Keratinocyte (primary cell): Measurements from ENCODE around the gene RTP5. TPM values are rescaled to one million over a fixed set of nuclear protein-coding genes. Genes with fewer than 3 reads are reported as not detected.

Experiments used
- DNase-seq: peaks from one replicate; pipeline ENCODE4 v3.0.0-alpha.2; 2011; ENCODE audit warnings: low read depth, missing footprints, low spot score
- FAIRE-seq: peaks from 2 replicates; lab custom pipeline; 2011; peaks lifted over from hg19 to GRCh38; lab: Jason Lieb, UNC
- H2AFZ ChIP-seq: 2 replicates; pipeline ENCODE4 v1.6.0; 2012; ENCODE audit warnings: low read length, control low read depth, inconsistent platforms; ENCODE audit not compliant: control insufficient read depth
- H3K27ac ChIP-seq: 2 replicates; pipeline ENCODE4 v1.5.1; 2011; ENCODE audit warnings: low read length; ENCODE audit not compliant: control insufficient read depth, insufficient read depth
- H3K27me3 ChIP-seq: 3 replicates; pipeline ENCODE4 v1.6.0; 2011; ENCODE audit warnings: low read length; ENCODE audit not compliant: control insufficient read depth, insufficient read depth; ENCODE audit errors: extremely low read depth
- H3K36me3 ChIP-seq, 2 experiments: 2 replicates in 1 of 2; 3 replicates in 1 of 2; pipeline ENCODE4 v1.5.1; 2011; ENCODE audit warnings: low read length in 2 of 2, mild to moderate bottlenecking in 1 of 2; ENCODE audit not compliant: control insufficient read depth in 2 of 2, insufficient read depth in 2 of 2; ENCODE audit errors: extremely low read depth in 1 of 2
- H3K4me1 ChIP-seq: 3 replicates; pipeline ENCODE4 v1.5.1; 2011; ENCODE audit warnings: low read length; ENCODE audit not compliant: control insufficient read depth, insufficient read depth; ENCODE audit errors: extremely low read depth
- H3K4me2 ChIP-seq: 3 replicates; pipeline ENCODE4 v1.6.0; 2011; ENCODE audit warnings: low read depth, low read length; ENCODE audit not compliant: control insufficient read depth, insufficient read depth; ENCODE audit errors: extremely low read depth
- H3K4me3 ChIP-seq, 3 experiments: fragments of 200-600 bp in 1 of 3; sonication (generic) in 1 of 3; 2 replicates in 2 of 3; 3 replicates in 1 of 3; pipeline ENCODE4 v1.5.1; 2011 to 2016; ENCODE audit warnings: low read length in 3 of 3, mild to moderate bottlenecking in 3 of 3, control low read depth in 2 of 3, inconsistent platforms in 1 of 3, low read depth in 1 of 3, mixed read lengths in 1 of 3, mixed run types in 1 of 3, moderate library complexity in 1 of 3; ENCODE audit not compliant: control insufficient read depth in 2 of 3, insufficient read depth in 2 of 3; ENCODE audit errors: extremely low read depth in 1 of 3
- H3K79me2 ChIP-seq: 2 replicates; pipeline ENCODE4 v1.6.0; 2012; ENCODE audit warnings: low read length; ENCODE audit not compliant: control insufficient read depth, insufficient read depth
- H3K9ac ChIP-seq: 3 replicates; pipeline ENCODE4 v1.6.0; 2011; ENCODE audit warnings: low read length; ENCODE audit not compliant: control insufficient read depth, insufficient read depth; ENCODE audit errors: extremely low read depth
- H3K9me1 ChIP-seq: 3 replicates; pipeline ENCODE4 v1.6.0; 2011; ENCODE audit warnings: low read length; ENCODE audit not compliant: control insufficient read depth, insufficient read depth; ENCODE audit errors: extremely low read depth
- H3K9me3 ChIP-seq: 2 replicates; pipeline ENCODE4 v1.5.1; 2012; ENCODE audit warnings: low read depth, low read length; ENCODE audit not compliant: control insufficient read depth
- H4K20me1 ChIP-seq: 3 replicates; pipeline ENCODE4 v1.6.0; 2011; ENCODE audit warnings: low read length; ENCODE audit not compliant: control insufficient read depth, insufficient read depth; ENCODE audit errors: extremely low read depth
- CTCF ChIP-seq, 3 experiments: IDR thresholded peaks in 1 of 3; conservative IDR thresholded peaks in 1 of 3; optimal IDR thresholded peaks in 1 of 3; 2 replicates in 2 of 3; 3 replicates in 1 of 3; pipeline versions ENCODE3 to v1.5.1; 2011; ENCODE audit warnings: low read length in 3 of 3, mild to moderate bottlenecking in 3 of 3, moderate library complexity in 2 of 3, control low read depth in 1 of 3, inconsistent platforms in 1 of 3; ENCODE audit not compliant: insufficient read depth in 2 of 3; ENCODE audit errors: extremely low read depth in 1 of 3
- EZH2 ChIP-seq: IDR thresholded peaks from one replicate; pipeline ENCODE4 v1.6.1; 2012; ENCODE audit warnings: inconsistent platforms, mild to moderate bottlenecking, low read length, moderate library complexity
- dilution Hi-C: fragments of 300-500 bp; cut with MboI; formaldehyde crosslinking; loops from one replicate; pipeline ENCODE4 v1.7.0; 2020; ENCODE audit warnings: low sequenced_read_pairs; ENCODE audit not compliant: extremely low pct_ligation_motif_present
- polyA plus RNA-seq, 5 experiments: library from polyadenylated mRNA; depleted of rRNA in 3 of 5; stranded (reverse) in 3 of 5; stranded (forward) in 1 of 5; unstranded in 1 of 5; fragments of >200 nt; gene quantifications; 1 replicate in 1 of 5; 2 replicates in 3 of 5; 3 replicates in 1 of 5; pipeline versions ENCODE4 v1.2.1 to v1.2.3, GENCODE V29; 2011 to 2012; ENCODE audit warnings: missing spikeins in 2 of 5, low read depth in 1 of 5, low replicate concordance in 1 of 5

Gene RTP5
- polyA plus RNA-seq, 1 donor (not counting 4 experiments of a cell fraction or from before 2014, with no cell fraction given), result not detected

GRCh38 chr2:241852981-241853631, 16.4 kb upstream of the RTP5 start:
- H3K4me3 ChIP-seq, result no peak overlapping the region
- H4K20me1 ChIP-seq, result no peaks in the 10 kb centered on the region
- no peaks in the 10 kb centered on the region for H3K36me3 ChIP-seq
- FAIRE-seq, result no peak
- H3K9me3 ChIP-seq, result no peaks in the 10 kb centered on the region
- dilution Hi-C loops, result no loop called here
- H3K9me1 ChIP-seq, result no peaks in the 10 kb centered on the region
- no peak overlapping the region for H3K27ac ChIP-seq
- no peaks in the 10 kb centered on the region for H3K4me1 ChIP-seq
- no peaks in the 10 kb centered on the region for H3K79me2 ChIP-seq
- TF ChIP-seq CTCF (optimal IDR thresholded peaks at IDR 0.05 in 1 of 3, IDR thresholded peaks at IDR 0.05 in 1 of 3, conservative IDR thresholded peaks at IDR 0.05 in 1 of 3; ENCODE audit: extremely low read depth in 1 of 3, insufficient read depth in 2 of 3, low read length in 3 of 3), result no peak
- no peak for TF ChIP-seq EZH2
- DNase-seq, result no peak
- H3K27me3 ChIP-seq, result peaks cover 8% of the 10 kb centered on the region
- H3K4me2 ChIP-seq, result no peak overlapping the region
- H2AFZ ChIP-seq, result no peak overlapping the region
- H3K9ac ChIP-seq, result no peak overlapping the region

GRCh38 chr2:241853651-241854341, 15.7 kb upstream of the RTP5 start:
- H3K79me2 ChIP-seq, result no peaks in the 10 kb centered on the region
- H3K9me3 ChIP-seq, result no peaks in the 10 kb centered on the region
- H4K20me1 ChIP-seq, result no peaks in the 10 kb centered on the region
- H3K36me3 ChIP-seq, result no peaks in the 10 kb centered on the region
- H3K9me1 ChIP-seq, result no peaks in the 10 kb centered on the region
- DNase-seq (no peak), FAIRE-seq (no peak)
- no peaks in the 10 kb centered on the region for H3K4me1 ChIP-seq
- no peak overlapping the region for H3K4me2 ChIP-seq
- TF ChIP-seq EZH2, result no peak
- TF ChIP-seq CTCF (optimal IDR thresholded peaks at IDR 0.05 in 1 of 3, IDR thresholded peaks at IDR 0.05 in 1 of 3, conservative IDR thresholded peaks at IDR 0.05 in 1 of 3; ENCODE audit: extremely low read depth in 1 of 3, insufficient read depth in 2 of 3, low read length in 3 of 3), result no peak
- H3K27ac ChIP-seq, result no peak overlapping the region
- dilution Hi-C loops, result no loop called here
- H2AFZ ChIP-seq, result no peak overlapping the region
- H3K4me3 ChIP-seq, result no peak overlapping the region
- H3K27me3 ChIP-seq, result peaks cover 8% of the 10 kb centered on the region
- H3K9ac ChIP-seq, result no peak overlapping the region
